NOMO-1 treated with dmso at 0.1 percent for 144 hours (cell line): ENCODE results near the gene FAM47A.

ENCODE experiments used
- DNase-seq: peaks from one replicate; lab custom pipeline; 2025; ENCODE audit not compliant: unreplicated experiment; lab: John Stamatoyannopoulos, UW

FAM47A gene

GRCh38 chrX:34132028-34132427, at the start of gene FAM47A:
FAM47A (minus strand) TSS chrX:34132314; CDS start chrX:34132278, 36 bp downstream.
- DNase-seq, result no peak

GRCh38 chrX:34147345-34147744, 15.2 kb upstream of the FAM47A start:
- DNase-seq, result no peak

GRCh38 chrX:34146906-34147305, 14.8 kb upstream of the FAM47A start:
- DNase-seq, result no peak

GRCh38 chrX:34144246-34144645, 12.1 kb upstream of the FAM47A start:
- DNase-seq, result no peak

- no peak for DNase-seq
Measured at GRCh38 chrX:34140816-34141215, 8.7 kb upstream of the FAM47A start.

GRCh38 chrX:34130980-34131744, 952 bp downstream of the FAM47A start:
- DNase-seq, result no peak

GRCh38 chrX:34130501-34130900, 1.6 kb downstream of the FAM47A start:
- no peak for DNase-seq

- DNase-seq, result no peak
Measured at GRCh38 chrX:34126011-34126410, 6.1 kb downstream of the FAM47A start.

GRCh38 chrX:34119122-34119521, 13.0 kb downstream of the FAM47A start:
- no peak for DNase-seq

GRCh38 chrX:34112459-34112858, 19.7 kb downstream of the FAM47A start:
- no peak for DNase-seq
